Measurements from ENCODE around the gene FAM240A. TPM values are rescaled to one million over a fixed set of nuclear protein-coding genes. Genes with fewer than 3 reads are reported as not detected.
"Not testable (repeated sequence)": the region's sequence is repeated elsewhere in the genome, so short reads cannot be mapped to it uniquely, and the experiment has no call there.

FAM240A gene
- total RNA-seq, 1 donor from 2014 or later: not detected

DNA sequence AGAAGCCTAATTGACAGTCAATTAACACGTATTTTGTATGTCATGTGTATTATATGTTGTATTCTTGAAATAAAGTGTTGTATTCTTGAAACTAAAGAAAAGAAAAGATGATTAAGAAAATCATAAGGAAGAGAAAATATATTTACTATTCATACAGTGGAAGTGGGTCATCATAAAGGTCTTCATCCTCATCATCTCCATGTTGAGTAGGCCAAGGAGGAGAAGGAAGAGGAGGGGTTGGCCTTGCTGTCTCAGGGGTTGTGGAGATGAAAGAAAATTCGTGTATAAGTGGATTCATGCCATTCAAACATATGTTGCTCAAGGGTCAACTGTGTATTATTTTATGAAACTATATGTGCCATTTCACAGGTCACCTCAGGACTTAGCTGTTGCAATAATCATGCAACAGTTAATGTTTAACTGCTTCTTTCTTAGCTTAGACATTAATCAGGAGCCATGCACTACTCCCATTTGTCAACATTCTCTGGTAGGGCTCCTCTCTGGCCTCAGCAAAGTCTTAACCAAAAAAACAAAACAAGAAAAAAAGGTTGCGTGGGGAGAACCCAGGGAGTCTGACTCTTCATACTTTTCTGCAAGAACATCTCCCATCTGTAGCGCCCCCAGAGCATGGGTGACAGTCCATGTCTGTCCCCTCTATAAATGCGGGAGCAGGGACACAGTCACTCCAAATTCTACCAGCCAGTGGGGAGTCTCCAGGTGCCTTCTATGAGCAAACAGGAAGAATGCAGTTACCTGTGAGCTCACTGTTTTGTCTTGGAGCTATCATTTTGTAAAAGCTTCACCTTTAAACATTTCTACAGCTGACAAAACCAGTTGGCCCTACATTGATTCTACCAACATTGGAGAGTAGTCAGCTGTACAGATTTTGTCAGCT, 26.3 kb upstream of the FAM240A start:
- H3K27me3 ChIP-seq (ENCODE audit: control insufficient read depth in 3 of 3, insufficient read depth in 3 of 3, low read length in 3 of 3): no peaks in the 10 kb centered on the region
- no peaks in the 10 kb centered on the region for H3K36me3 ChIP-seq (ENCODE audit: control insufficient read depth in 3 of 3, insufficient read depth in 3 of 3, low read length in 3 of 3)
- no peak overlapping the region for H3K4me3 ChIP-seq (ENCODE audit: low read length in 3 of 3)
- H3K27ac ChIP-seq (ENCODE audit: low read depth, low read length): no peak overlapping the region
- no peaks in the 10 kb centered on the region for H3K4me1 ChIP-seq (ENCODE audit: control insufficient read depth in 3 of 3, insufficient read depth in 3 of 3, low read length in 3 of 3)
- H3K9ac ChIP-seq (ENCODE audit: low read depth in 1 of 3, low read length in 3 of 3): no peak overlapping the region
- H3K9me3 ChIP-seq (ENCODE audit: control insufficient read depth in 3 of 3, low read length in 3 of 3): no peaks in the 10 kb centered on the region

DNA sequence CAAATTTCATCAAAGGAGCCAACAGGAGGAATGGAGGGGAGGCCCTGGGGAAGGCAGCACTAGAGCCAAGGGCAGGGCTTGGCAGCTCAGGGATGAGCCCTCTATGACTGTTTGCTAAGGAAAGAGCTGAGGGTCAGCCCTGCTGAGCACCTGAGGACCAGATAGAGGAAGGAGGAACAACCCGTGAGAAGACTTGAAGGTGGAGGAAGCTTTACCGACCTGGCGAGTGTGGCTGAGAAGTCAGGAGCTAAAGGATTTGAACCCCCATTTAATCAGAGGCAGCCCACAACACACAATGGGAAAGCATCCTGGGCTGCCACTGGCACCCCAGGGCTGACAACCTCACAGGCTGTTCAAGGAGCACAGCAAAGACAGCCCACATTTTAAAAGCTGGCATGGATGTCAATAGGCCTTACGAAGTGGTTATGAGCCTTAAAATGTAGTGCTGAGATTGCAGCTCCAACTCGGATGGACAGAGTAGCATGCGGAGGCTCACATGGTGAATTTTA, 25.5 kb upstream of the FAM240A start:
- H3K27me3 ChIP-seq (ENCODE audit: control insufficient read depth in 3 of 3, insufficient read depth in 3 of 3, low read length in 3 of 3): no peaks in the 10 kb centered on the region
- no peak overlapping the region for H3K9ac ChIP-seq (ENCODE audit: low read depth in 1 of 3, low read length in 3 of 3)
- H3K9me3 ChIP-seq (ENCODE audit: control insufficient read depth in 3 of 3, low read length in 3 of 3): no peaks in the 10 kb centered on the region
- H3K36me3 ChIP-seq (ENCODE audit: control insufficient read depth in 3 of 3, insufficient read depth in 3 of 3, low read length in 3 of 3): no peaks in the 10 kb centered on the region
- no peak overlapping the region for H3K4me3 ChIP-seq (ENCODE audit: low read length in 3 of 3)
- no peaks in the 10 kb centered on the region for H3K4me1 ChIP-seq (ENCODE audit: control insufficient read depth in 3 of 3, insufficient read depth in 3 of 3, low read length in 3 of 3)
- H3K27ac ChIP-seq (ENCODE audit: low read depth, low read length): no peak overlapping the region

DNA sequence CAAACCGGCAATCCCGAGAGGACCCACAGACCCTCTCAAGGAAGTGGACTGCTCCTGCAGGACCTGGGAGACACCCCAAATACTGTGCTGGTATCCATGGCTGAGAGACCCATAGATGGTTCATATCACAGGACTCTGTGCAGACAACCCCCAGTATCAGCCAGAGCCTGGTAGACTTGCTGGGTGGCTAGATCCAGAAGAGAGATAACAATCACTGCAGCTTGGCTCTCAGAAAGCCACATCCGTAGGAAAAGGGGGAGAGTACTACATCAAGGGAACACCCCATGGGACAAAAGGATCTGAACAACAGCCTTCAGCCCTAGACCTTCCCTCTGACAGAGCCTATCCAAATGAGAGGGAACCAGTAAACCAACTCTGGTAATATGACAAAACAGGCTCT, 25.1 kb upstream of the FAM240A start:
- not testable (repeated sequence) for H3K4me3 ChIP-seq (ENCODE audit: low read length in 3 of 3); H3K27ac ChIP-seq (ENCODE audit: low read depth, low read length); H3K9ac ChIP-seq (ENCODE audit: low read depth in 1 of 3, low read length in 3 of 3); H3K9me3 ChIP-seq (ENCODE audit: control insufficient read depth in 3 of 3, low read length in 3 of 3); H3K4me1 ChIP-seq (ENCODE audit: control insufficient read depth in 3 of 3, insufficient read depth in 3 of 3, low read length in 3 of 3); H3K36me3 ChIP-seq (ENCODE audit: control insufficient read depth in 3 of 3, insufficient read depth in 3 of 3, low read length in 3 of 3); H3K27me3 ChIP-seq (ENCODE audit: control insufficient read depth in 3 of 3, insufficient read depth in 3 of 3, low read length in 3 of 3)

DNA sequence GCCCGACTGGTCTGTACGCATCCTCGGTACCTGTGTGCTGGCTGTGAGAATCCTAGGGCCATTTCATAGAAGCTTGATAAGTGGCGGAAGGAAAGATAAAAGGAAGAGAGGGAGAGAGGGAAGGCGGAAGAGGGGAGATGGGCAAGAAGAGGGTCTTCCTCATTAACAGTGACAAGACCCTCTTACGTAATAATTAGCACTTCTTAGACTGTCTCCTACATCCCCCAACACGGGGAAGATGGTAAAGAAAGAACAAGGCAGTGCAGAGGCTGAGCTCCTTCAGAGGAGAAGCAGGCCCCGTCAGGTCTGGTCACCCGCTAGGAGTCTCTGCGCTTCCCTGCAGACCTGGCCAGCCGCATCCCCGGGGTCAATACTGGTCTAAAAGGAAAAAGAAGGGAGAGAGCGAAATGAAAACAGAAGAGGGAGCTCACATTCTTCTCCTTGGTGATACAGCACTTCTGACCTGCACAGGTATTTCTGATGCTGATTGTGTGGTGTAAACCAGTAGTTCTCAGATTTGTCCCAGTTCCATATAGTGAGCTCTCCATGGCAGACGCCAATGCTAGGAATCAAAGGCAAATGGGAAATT, 19.0 kb upstream of the FAM240A start:
- Histone ChIP-seq H3K4me3 (ENCODE audit: low read length in 3 of 3) (no peak overlapping the region), H3K27ac (ENCODE audit: low read depth, low read length) (no peak overlapping the region), H3K27me3 (ENCODE audit: control insufficient read depth in 3 of 3, insufficient read depth in 3 of 3, low read length in 3 of 3) (no peaks in the 10 kb centered on the region)

DNA sequence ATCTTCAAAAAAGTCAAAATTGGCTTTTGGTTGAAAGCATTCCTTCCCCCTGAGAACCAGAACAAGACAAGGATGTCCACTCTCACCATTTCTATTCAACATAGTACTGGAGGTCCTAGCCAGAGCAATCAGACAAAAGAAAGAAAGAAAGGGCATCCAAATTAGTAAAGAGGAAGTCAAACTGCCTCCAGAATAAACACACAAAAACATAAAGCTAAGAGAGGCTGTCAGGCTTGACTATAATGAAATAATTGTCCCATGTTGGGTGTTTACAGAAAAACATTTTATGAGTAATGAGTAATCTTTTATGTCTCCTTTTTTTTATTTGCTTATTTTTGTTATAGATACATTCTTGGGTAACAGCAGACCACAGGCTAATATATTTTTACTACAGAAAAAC, 18.3 kb upstream of the FAM240A start:
- no peaks in the 10 kb centered on the region for H3K9me3 ChIP-seq (ENCODE audit: control insufficient read depth in 3 of 3, low read length in 3 of 3)
- no peak overlapping the region for H3K27ac ChIP-seq (ENCODE audit: low read depth, low read length)
- no peaks in the 10 kb centered on the region for H3K4me1 ChIP-seq (ENCODE audit: control insufficient read depth in 3 of 3, insufficient read depth in 3 of 3, low read length in 3 of 3)
- no peak overlapping the region for H3K4me3 ChIP-seq (ENCODE audit: low read length in 3 of 3)
- no peaks in the 10 kb centered on the region for H3K27me3 ChIP-seq (ENCODE audit: control insufficient read depth in 3 of 3, insufficient read depth in 3 of 3, low read length in 3 of 3)
- no peak overlapping the region for H3K9ac ChIP-seq (ENCODE audit: low read depth in 1 of 3, low read length in 3 of 3)
- H3K36me3 ChIP-seq (ENCODE audit: control insufficient read depth in 3 of 3, insufficient read depth in 3 of 3, low read length in 3 of 3): no peaks in the 10 kb centered on the region

More for the DNA sequence above, 19.0 kb upstream of the FAM240A start:
- Histone ChIP-seq H3K9me3 (ENCODE audit: control insufficient read depth in 3 of 3, low read length in 3 of 3) (no peaks in the 10 kb centered on the region), H3K36me3 (ENCODE audit: control insufficient read depth in 3 of 3, insufficient read depth in 3 of 3, low read length in 3 of 3) (no peaks in the 10 kb centered on the region), H3K4me1 (ENCODE audit: control insufficient read depth in 3 of 3, insufficient read depth in 3 of 3, low read length in 3 of 3) (no peaks in the 10 kb centered on the region), H3K9ac (ENCODE audit: low read depth in 1 of 3, low read length in 3 of 3) (no peak overlapping the region)

DNA sequence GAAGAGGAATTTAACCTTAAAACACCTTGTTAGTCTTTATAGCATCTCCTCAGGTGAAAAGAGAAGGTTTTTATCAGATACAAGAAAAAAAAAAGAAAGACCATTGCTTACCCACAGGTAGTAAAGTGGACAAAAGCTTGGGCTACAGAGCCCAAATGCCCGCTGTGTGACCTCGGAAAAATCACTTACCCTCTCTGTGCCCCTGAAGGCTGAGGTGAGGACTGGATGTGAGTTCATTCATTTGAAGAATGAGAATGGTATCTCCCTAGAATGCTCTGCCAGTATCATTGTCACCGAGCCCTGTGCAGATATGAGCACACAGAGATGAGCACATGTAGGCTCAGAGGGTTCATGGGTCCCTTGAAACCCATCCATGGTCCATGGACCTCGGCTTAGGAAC, 17.6 kb upstream of the FAM240A start:
- Histone ChIP-seq H3K9ac (ENCODE audit: low read depth in 1 of 3, low read length in 3 of 3) (no peak overlapping the region), H3K27ac (ENCODE audit: low read depth, low read length) (no peak overlapping the region), H3K9me3 (ENCODE audit: control insufficient read depth in 3 of 3, low read length in 3 of 3) (no peaks in the 10 kb centered on the region), H3K27me3 (ENCODE audit: control insufficient read depth in 3 of 3, insufficient read depth in 3 of 3, low read length in 3 of 3) (no peaks in the 10 kb centered on the region), H3K4me1 (ENCODE audit: control insufficient read depth in 3 of 3, insufficient read depth in 3 of 3, low read length in 3 of 3) (no peaks in the 10 kb centered on the region), H3K36me3 (ENCODE audit: control insufficient read depth in 3 of 3, insufficient read depth in 3 of 3, low read length in 3 of 3) (no peaks in the 10 kb centered on the region), H3K4me3 (ENCODE audit: low read length in 3 of 3) (no peak overlapping the region)

DNA sequence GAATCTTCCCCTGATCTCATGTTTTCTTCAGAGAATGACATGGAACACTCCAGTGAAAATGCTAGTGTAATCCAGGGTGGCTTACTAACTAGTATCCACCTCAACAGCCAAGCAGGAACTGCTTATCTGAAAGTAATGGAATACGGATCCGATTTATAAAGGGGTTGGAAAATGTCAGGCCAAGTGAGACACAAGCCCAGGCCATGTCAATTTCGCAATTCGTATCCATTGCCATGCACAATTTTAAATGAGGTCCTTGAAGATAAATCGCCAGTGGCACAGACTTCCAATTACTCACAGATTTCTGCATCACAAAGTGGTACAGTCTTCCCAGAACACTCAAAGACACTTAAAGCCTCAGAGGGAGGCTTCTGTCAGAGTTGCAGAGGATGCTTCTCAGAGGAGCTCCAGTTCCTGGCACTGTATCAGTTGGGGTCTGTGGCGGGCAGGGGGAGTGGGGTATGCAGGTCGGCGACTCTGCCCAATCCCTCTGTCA, 16.5 kb upstream of the FAM240A start:
- Histone ChIP-seq H3K9me3 (ENCODE audit: control insufficient read depth in 3 of 3, low read length in 3 of 3) (no peaks in the 10 kb centered on the region), H3K36me3 (ENCODE audit: control insufficient read depth in 3 of 3, insufficient read depth in 3 of 3, low read length in 3 of 3) (no peaks in the 10 kb centered on the region), H3K27me3 (ENCODE audit: control insufficient read depth in 3 of 3, insufficient read depth in 3 of 3, low read length in 3 of 3) (no peaks in the 10 kb centered on the region), H3K4me1 (ENCODE audit: control insufficient read depth in 3 of 3, insufficient read depth in 3 of 3, low read length in 3 of 3) (no peaks in the 10 kb centered on the region), H3K27ac (ENCODE audit: low read depth, low read length) (no peak overlapping the region), H3K4me3 (ENCODE audit: low read length in 3 of 3) (no peak overlapping the region), H3K9ac (ENCODE audit: low read depth in 1 of 3, low read length in 3 of 3) (no peak overlapping the region)

DNA sequence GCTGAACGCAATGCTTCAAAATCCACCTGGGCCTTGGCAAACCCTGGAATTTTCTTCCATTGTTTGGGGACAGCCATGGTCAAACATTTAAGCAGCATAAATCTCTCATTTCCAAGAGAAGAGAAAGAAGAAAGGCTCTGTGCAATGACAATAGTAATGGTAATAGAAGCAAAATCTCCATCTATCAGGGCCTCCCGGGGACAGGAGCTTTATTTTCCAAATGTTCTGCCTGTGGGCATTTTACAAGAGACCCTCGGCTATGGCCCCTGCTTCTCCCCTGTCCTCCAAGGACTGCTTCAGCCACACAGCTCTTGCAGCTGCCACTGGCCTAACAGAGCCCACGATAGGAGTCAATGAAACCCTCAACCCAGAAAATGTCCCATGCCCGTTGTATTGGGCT, 12.7 kb upstream of the FAM240A start:
- H3K9me3 ChIP-seq (ENCODE audit: control insufficient read depth in 3 of 3, low read length in 3 of 3): no peaks in the 10 kb centered on the region
- no peak overlapping the region for H3K9ac ChIP-seq (ENCODE audit: low read depth in 1 of 3, low read length in 3 of 3)
- H3K27me3 ChIP-seq (ENCODE audit: control insufficient read depth in 3 of 3, insufficient read depth in 3 of 3, low read length in 3 of 3): no peaks in the 10 kb centered on the region
- H3K4me1 ChIP-seq (ENCODE audit: control insufficient read depth in 3 of 3, insufficient read depth in 3 of 3, low read length in 3 of 3): no peaks in the 10 kb centered on the region
- H3K36me3 ChIP-seq (ENCODE audit: control insufficient read depth in 3 of 3, insufficient read depth in 3 of 3, low read length in 3 of 3): no peaks in the 10 kb centered on the region
- no peak overlapping the region for H3K4me3 ChIP-seq (ENCODE audit: low read length in 3 of 3)
- no peak overlapping the region for H3K27ac ChIP-seq (ENCODE audit: low read depth, low read length)

DNA sequence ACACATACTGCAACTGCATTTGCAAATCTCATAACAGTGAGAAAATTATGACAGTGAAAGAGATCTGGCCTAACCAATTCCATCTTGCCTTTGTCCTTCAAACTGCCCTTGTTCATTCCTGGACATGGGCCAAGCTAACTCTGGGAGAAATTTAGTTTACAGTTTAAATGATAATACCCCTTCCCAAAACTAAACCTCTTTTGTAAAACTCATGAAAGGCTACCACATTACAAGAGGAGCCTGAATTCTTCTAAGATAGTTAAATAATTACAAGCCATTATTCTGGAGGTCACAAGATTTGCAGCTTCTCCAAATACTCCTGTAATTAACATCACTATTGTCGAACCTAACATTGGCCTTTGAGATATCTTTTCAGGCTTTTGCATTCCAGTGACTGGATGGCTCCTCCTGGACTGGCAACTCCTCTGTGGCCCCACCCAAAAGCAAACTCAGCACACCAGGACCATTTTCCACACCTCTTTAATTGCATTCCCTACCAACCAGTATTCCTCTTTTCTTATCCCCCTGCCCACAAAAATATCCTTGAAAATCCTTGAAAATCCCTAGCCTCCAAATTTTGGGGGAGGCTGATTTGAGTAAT, 8.8 kb upstream of the FAM240A start:
- Histone ChIP-seq H3K9me3 (ENCODE audit: control insufficient read depth in 3 of 3, low read length in 3 of 3) (no peaks in the 10 kb centered on the region), H3K27me3 (ENCODE audit: control insufficient read depth in 3 of 3, insufficient read depth in 3 of 3, low read length in 3 of 3) (no peaks in the 10 kb centered on the region), H3K4me3 (ENCODE audit: low read length in 3 of 3) (no peak overlapping the region), H3K27ac (ENCODE audit: low read depth, low read length) (no peak overlapping the region), H3K9ac (ENCODE audit: low read depth in 1 of 3, low read length in 3 of 3) (no peak overlapping the region), H3K36me3 (ENCODE audit: control insufficient read depth in 3 of 3, insufficient read depth in 3 of 3, low read length in 3 of 3) (no peaks in the 10 kb centered on the region), H3K4me1 (ENCODE audit: control insufficient read depth in 3 of 3, insufficient read depth in 3 of 3, low read length in 3 of 3) (peaks cover 0 to 4% (median 0%) of the 10 kb centered on the region in 3 donors)

DNA sequence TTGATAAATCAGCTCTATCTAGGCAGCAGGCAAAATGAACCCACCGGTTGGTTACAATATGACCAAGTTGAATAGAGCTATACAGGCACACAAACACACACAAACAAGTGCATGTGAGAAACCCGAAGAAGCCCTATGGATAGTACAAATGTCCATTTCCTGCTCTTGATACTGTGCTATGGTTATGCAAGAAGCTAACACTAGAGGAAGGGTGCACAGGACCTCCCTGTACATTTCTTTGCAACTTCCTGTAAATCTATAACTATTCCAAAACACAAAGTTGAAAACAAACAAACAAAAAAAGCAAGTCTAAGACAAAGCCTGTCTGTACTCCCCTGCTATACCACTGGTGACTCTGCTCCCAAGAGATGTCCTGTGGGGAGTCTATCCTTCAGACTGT, 8.2 kb upstream of the FAM240A start:
- H3K36me3 ChIP-seq (ENCODE audit: control insufficient read depth in 3 of 3, insufficient read depth in 3 of 3, low read length in 3 of 3): no peaks in the 10 kb centered on the region
- H3K9ac ChIP-seq (ENCODE audit: low read depth in 1 of 3, low read length in 3 of 3): no peak overlapping the region
- no peak overlapping the region for H3K4me3 ChIP-seq (ENCODE audit: low read length in 3 of 3)
- peaks cover 0 to 5% (median 2%) of the 10 kb centered on the region in 3 donors for H3K4me1 ChIP-seq (ENCODE audit: control insufficient read depth in 3 of 3, insufficient read depth in 3 of 3, low read length in 3 of 3)
- H3K9me3 ChIP-seq (ENCODE audit: control insufficient read depth in 3 of 3, low read length in 3 of 3): no peaks in the 10 kb centered on the region
- H3K27ac ChIP-seq (ENCODE audit: low read depth, low read length): no peak overlapping the region
- H3K27me3 ChIP-seq (ENCODE audit: control insufficient read depth in 3 of 3, insufficient read depth in 3 of 3, low read length in 3 of 3): no peaks in the 10 kb centered on the region
